SK-N-SH treated with all-trans-retinoic acid at 6 μM for 48 hours (cell line): ENCODE measurements around the gene SORL1.

Experiments used
- ARNTL ChIP-seq: fragments of 450-650 bp; formaldehyde crosslinking; IDR thresholded peaks from 2 replicates; pipeline ENCODE4 v1.5.0; 2020; ENCODE audit warnings: low read depth, mild to moderate bottlenecking, moderate library complexity, borderline replicate concordance
- CSDC2 ChIP-seq: fragments of 250-450 bp; sonication (Bioruptor Pico); IDR thresholded peaks from 2 replicates; pipeline ENCODE4 v1.5.0; 2020; ENCODE audit warnings: mild to moderate bottlenecking, moderate library complexity
- CSRNP3 ChIP-seq: fragments of 250-450 bp; sonication (Bioruptor Pico); IDR thresholded peaks from 2 replicates; pipeline ENCODE4 v1.5.1; 2021; ENCODE audit warnings: mild to moderate bottlenecking, moderate library complexity
- ISL1 ChIP-seq: fragments of 250-450 bp; sonication (Bioruptor Pico); IDR thresholded peaks from 2 replicates; pipeline ENCODE4 v2.1.2; 2022; ENCODE audit warnings: mild to moderate bottlenecking, moderate library complexity
- OSR1 ChIP-seq: fragments of 250-450 bp; sonication (Bioruptor Pico); IDR thresholded peaks from 2 replicates; pipeline ENCODE4 v1.8.0; 2022; ENCODE audit warnings: moderate library complexity, mild to moderate bottlenecking, inconsistent platforms
- PATZ1 ChIP-seq: fragments of 250-450 bp; sonication (Bioruptor Pico); IDR thresholded peaks from 2 replicates; pipeline ENCODE4 v1.8.0; 2020; ENCODE audit warnings: mild to moderate bottlenecking, moderate library complexity, borderline replicate concordance
- POU6F1 ChIP-seq: fragments of 250-450 bp; sonication (Bioruptor Pico); IDR thresholded peaks from 2 replicates; pipeline ENCODE4 v1.8.0; 2021; ENCODE audit warnings: low read depth, mild to moderate bottlenecking, moderate library complexity, borderline replicate concordance
- RARB ChIP-seq: fragments of 250-450 bp; sonication (Bioruptor Pico); IDR thresholded peaks from 2 replicates; pipeline ENCODE4 v1.8.0; 2021; ENCODE audit warnings: mild to moderate bottlenecking, moderate library complexity
- SNAI2 ChIP-seq: fragments of 250-450 bp; sonication (Bioruptor Pico); IDR thresholded peaks from 2 replicates; pipeline ENCODE4 v1.5.0; 2020; ENCODE audit warnings: mild to moderate bottlenecking, moderate library complexity
- ZNF565 ChIP-seq: fragments of 450-650 bp; formaldehyde crosslinking; conservative IDR thresholded peaks from 2 replicates; pipeline ENCODE4 v1.5.0; 2020; ENCODE audit warnings: low read depth, mild to moderate bottlenecking, moderate library complexity
- ZNF70 ChIP-seq: fragments of 450-650 bp; formaldehyde crosslinking; IDR thresholded peaks from 2 replicates; pipeline ENCODE4 v1.5.0; 2020; ENCODE audit warnings: mild to moderate bottlenecking, moderate library complexity

GRCh38 chr11:121412711-121413415, 39.3 kb upstream of the SORL1 start:
- TF ChIP-seq ZNF565 (CRISPR knock-in tag), result no peak
- TF ChIP-seq ISL1 (CRISPR knock-in tag), result no peak
- no peak for TF ChIP-seq ARNTL (CRISPR knock-in tag)
- no peak for TF ChIP-seq PATZ1
- TF ChIP-seq RARB (CRISPR knock-in tag), result no peak
- no peak for TF ChIP-seq CSDC2 (CRISPR knock-in tag)
- TF ChIP-seq SNAI2 (CRISPR knock-in tag), result no peak
- no peak for TF ChIP-seq OSR1 (CRISPR knock-in tag)
- no peak for TF ChIP-seq ZNF70
- no peak for TF ChIP-seq POU6F1 (CRISPR knock-in tag)
- no peak for TF ChIP-seq CSRNP3 (CRISPR knock-in tag)
